Measurements from ENCODE around the gene SEC11C.

The SEC11C gene

GRCh38 chr18:59180150-59180845 is 40.6 kb downstream of the SEC11C start:
- Histone ChIP-seq H3K4me3 (ENCODE audit: low read depth, low read length) (no peak overlapping the region), H2AFZ (no peak overlapping the region), H3K27ac (no peak overlapping the region), H3K4me1 (no peaks in the 10 kb centered on the region), H3K4me2 (ENCODE audit: low read length) (no peak overlapping the region), H3K79me2 (no peaks in the 10 kb centered on the region), H3K9me3 (ENCODE audit: control insufficient read depth, low read length) (no peaks in the 10 kb centered on the region), H3K36me3 (ENCODE audit: control insufficient read depth, insufficient read depth, low read length) (no peaks in the 10 kb centered on the region), H3K9ac (no peak overlapping the region), H3K27me3 (ENCODE audit: control insufficient read depth, insufficient read depth, low read length) (no peaks in the 10 kb centered on the region)
- no peak for TF ChIP-seq CTCF (IDR thresholded peaks at IDR 0.05)

- Histone ChIP-seq H3K4me2 (ENCODE audit: low read length) (no peak overlapping the region), H3K9ac (no peak overlapping the region), H3K4me1 (no peaks in the 10 kb centered on the region), H3K79me2 (no peaks in the 10 kb centered on the region), H3K27ac (no peak overlapping the region), H3K27me3 (ENCODE audit: control insufficient read depth, insufficient read depth, low read length) (no peaks in the 10 kb centered on the region), H3K9me3 (ENCODE audit: control insufficient read depth, low read length) (no peaks in the 10 kb centered on the region), H3K4me3 (ENCODE audit: low read depth, low read length) (no peak overlapping the region), H3K36me3 (ENCODE audit: control insufficient read depth, insufficient read depth, low read length) (no peaks in the 10 kb centered on the region), H2AFZ (no peak overlapping the region)
- TF ChIP-seq CTCF (IDR thresholded peaks at IDR 0.05), result no peak
These were observed 43.0 kb downstream of the SEC11C start for GRCh38 chr18:59182673-59183072.

GRCh38 chr18:59189008-59189407 is 49.3 kb downstream of the SEC11C start:
- TF ChIP-seq CTCF (IDR thresholded peaks at IDR 0.05), result no peak
- Histone ChIP-seq H3K9ac (no peak overlapping the region), H3K27me3 (ENCODE audit: control insufficient read depth, insufficient read depth, low read length) (no peaks in the 10 kb centered on the region), H3K4me3 (ENCODE audit: low read depth, low read length) (no peak overlapping the region), H3K36me3 (ENCODE audit: control insufficient read depth, insufficient read depth, low read length) (no peaks in the 10 kb centered on the region), H3K4me1 (no peaks in the 10 kb centered on the region), H3K79me2 (no peaks in the 10 kb centered on the region), H3K27ac (no peak overlapping the region), H2AFZ (no peak overlapping the region), H3K9me3 (ENCODE audit: control insufficient read depth, low read length) (no peaks in the 10 kb centered on the region), H3K4me2 (ENCODE audit: low read length) (no peak overlapping the region)

GRCh38 chr18:59189746-59190145 is 50.1 kb downstream of the SEC11C start:
- no peaks in the 10 kb centered on the region for H3K9me3 ChIP-seq (ENCODE audit: control insufficient read depth, low read length)
- no peaks in the 10 kb centered on the region for H3K27me3 ChIP-seq (ENCODE audit: control insufficient read depth, insufficient read depth, low read length)
- H3K79me2 ChIP-seq, result no peaks in the 10 kb centered on the region
- no peak overlapping the region for H2AFZ ChIP-seq
- H3K4me2 ChIP-seq (ENCODE audit: low read length), result no peak overlapping the region
- H3K4me3 ChIP-seq (ENCODE audit: low read depth, low read length), result no peak overlapping the region
- H3K4me1 ChIP-seq, result no peaks in the 10 kb centered on the region
- no peak overlapping the region for H3K9ac ChIP-seq
- H3K27ac ChIP-seq, result no peak overlapping the region
- H3K36me3 ChIP-seq (ENCODE audit: control insufficient read depth, insufficient read depth, low read length), result no peaks in the 10 kb centered on the region
- TF ChIP-seq CTCF (IDR thresholded peaks at IDR 0.05), result no peak

- H3K36me3 ChIP-seq (ENCODE audit: control insufficient read depth, insufficient read depth, low read length), result no peaks in the 10 kb centered on the region
- H2AFZ ChIP-seq, result peak overlapping the region; percentile 48
- H3K9ac ChIP-seq, result no peak overlapping the region
- no peak for TF ChIP-seq CTCF (IDR thresholded peaks at IDR 0.05)
- no peak overlapping the region for H3K4me3 ChIP-seq (ENCODE audit: low read depth, low read length)
- no peaks in the 10 kb centered on the region for H3K27me3 ChIP-seq (ENCODE audit: control insufficient read depth, insufficient read depth, low read length)
- peaks cover 9% of the 10 kb centered on the region for H3K4me1 ChIP-seq
- no peak overlapping the region for H3K4me2 ChIP-seq (ENCODE audit: low read length)
- no peaks in the 10 kb centered on the region for H3K9me3 ChIP-seq (ENCODE audit: control insufficient read depth, low read length)
- H3K27ac ChIP-seq, result no peak overlapping the region
- H3K79me2 ChIP-seq, result no peaks in the 10 kb centered on the region
These were observed 56.6 kb downstream of the SEC11C start for GRCh38 chr18:59196161-59196725.

Data from parathyroid adenoma (tissue), 2 donors.